HG02885 (cell line): ENCODE data around the gene CD48.
"Not testable (repeated sequence)": the region's sequence is repeated elsewhere in the genome, so short reads cannot be mapped to it uniquely, and the experiment has no call there.

ENCODE experiments used
- ATAC-seq: cut with Tn5 transposase; IDR thresholded peaks from one replicate; pipeline ENCODE4 v1.9.1; 2021; ENCODE audit warnings: mild to moderate bottlenecking; ENCODE audit not compliant: unreplicated experiment, poor library complexity

The CD48 gene

GRCh38 chr1:160658162-160658813, 53.3 kb downstream of the CD48 start:
- no peak for ATAC-seq

GRCh38 chr1:160657250-160657781, 54.3 kb downstream of the CD48 start:
- ATAC-seq, result no peak

GRCh38 chr1:160656737-160657136, 54.9 kb downstream of the CD48 start:
- ATAC-seq, result no peak

- ATAC-seq, result peak; percentile 47
Measured at GRCh38 chr1:160653620-160654016, 58.0 kb downstream of the CD48 start.

- ATAC-seq, result peak; percentile 18
Measured at GRCh38 chr1:160652924-160653619, 58.5 kb downstream of the CD48 start.

GRCh38 chr1:160652065-160652641, 59.5 kb downstream of the CD48 start:
- ATAC-seq, result not testable (repeated sequence)

- no peak for ATAC-seq
Measured at GRCh38 chr1:160651433-160652064, 60.1 kb downstream of the CD48 start.

- peak; percentile 6 for ATAC-seq
Measured at GRCh38 chr1:160647329-160647720, 64.3 kb downstream of the CD48 start.

- ATAC-seq, result peak; percentile 42
Measured at GRCh38 chr1:160646711-160647328, 64.8 kb downstream of the CD48 start, which contains the start of gene SLAMF1. TSS of gene SLAMF1 (minus strand) at chr1:160647044. CDS start at chr1:160646945, 99 bp downstream.

- ATAC-seq, result no peak
Measured at GRCh38 chr1:160646180-160646579, 65.4 kb downstream of the CD48 start.

- no peak for ATAC-seq
Measured at GRCh38 chr1:160645386-160646130, 66.1 kb downstream of the CD48 start.

GRCh38 chr1:160644399-160644798, 67.2 kb downstream of the CD48 start:
- ATAC-seq, result no peak

GRCh38 chr1:160643138-160643537, 68.5 kb downstream of the CD48 start:
- no peak for ATAC-seq

GRCh38 chr1:160642281-160642644, 69.4 kb downstream of the CD48 start:
- no peak for ATAC-seq

- peak; percentile 36 for ATAC-seq
Measured at GRCh38 chr1:160641323-160642280, 70.0 kb downstream of the CD48 start.

- no peak for ATAC-seq
Measured at GRCh38 chr1:160640359-160641123, 71.1 kb downstream of the CD48 start.

GRCh38 chr1:160639652-160640051, 72.0 kb downstream of the CD48 start:
- ATAC-seq, result no peak

- no peak for ATAC-seq
Measured at GRCh38 chr1:160638926-160639325, 72.7 kb downstream of the CD48 start.
